Endothelial cell (in vitro differentiated cells): ENCODE data around the gene NRCAM. TPM values are rescaled to one million over a fixed set of nuclear protein-coding genes. Genes with fewer than 3 reads are reported as not detected.

ENCODE experiments used
- DNase-seq: peaks from one replicate; pipeline ENCODE4 v3.0.0; 2021; ENCODE audit warnings: low spot score
- H3K27ac Mint-ChIP-seq: one replicate; pipeline ENCODE4 v1.8.0; 2021; ENCODE audit warnings: mixed read lengths, inconsistent platforms; ENCODE audit not compliant: unreplicated experiment
- H3K27me3 Mint-ChIP-seq: one replicate; pipeline ENCODE4 v1.8.0; 2021; ENCODE audit warnings: mild to moderate bottlenecking, moderate library complexity, mixed read lengths, inconsistent platforms; ENCODE audit not compliant: unreplicated experiment
- H3K36me3 Mint-ChIP-seq: one replicate; pipeline ENCODE4 v1.8.0; 2021; ENCODE audit warnings: mild to moderate bottlenecking, low read depth, mixed read lengths, inconsistent platforms; ENCODE audit not compliant: unreplicated experiment
- H3K4me1 Mint-ChIP-seq: one replicate; pipeline ENCODE4 v1.8.0; 2021; ENCODE audit warnings: mild to moderate bottlenecking, mixed read lengths, inconsistent platforms; ENCODE audit not compliant: unreplicated experiment
- H3K4me3 Mint-ChIP-seq: one replicate; pipeline ENCODE4 v1.8.0; 2021; ENCODE audit warnings: mild to moderate bottlenecking, mixed read lengths, inconsistent platforms; ENCODE audit not compliant: unreplicated experiment
- H3K9me3 Mint-ChIP-seq: one replicate; pipeline ENCODE4 v1.8.0; 2021; ENCODE audit warnings: mixed read lengths, inconsistent platforms; ENCODE audit not compliant: unreplicated experiment
- CTCF ChIP-seq: fragments of 200-600 bp; sonication (generic); IDR thresholded peaks from one replicate; pipeline ENCODE4 v1.5.0; 2021; ENCODE audit warnings: antibody characterized with exemption; ENCODE audit not compliant: unreplicated experiment
- total RNA-seq: library from RNA; stranded (reverse); fragmentation: NEBNext Ultra II Directional; extraction: Animal tissue kit (Norgen Biotek cat#: 25700); gene quantifications from one replicate; pipeline ENCODE4 v1.2.1, GENCODE V29; 2021; ENCODE audit not compliant: unreplicated experiment

The NRCAM gene
- total RNA-seq, 1 donor from 2014 or later = 2.2 TPM

DNA sequence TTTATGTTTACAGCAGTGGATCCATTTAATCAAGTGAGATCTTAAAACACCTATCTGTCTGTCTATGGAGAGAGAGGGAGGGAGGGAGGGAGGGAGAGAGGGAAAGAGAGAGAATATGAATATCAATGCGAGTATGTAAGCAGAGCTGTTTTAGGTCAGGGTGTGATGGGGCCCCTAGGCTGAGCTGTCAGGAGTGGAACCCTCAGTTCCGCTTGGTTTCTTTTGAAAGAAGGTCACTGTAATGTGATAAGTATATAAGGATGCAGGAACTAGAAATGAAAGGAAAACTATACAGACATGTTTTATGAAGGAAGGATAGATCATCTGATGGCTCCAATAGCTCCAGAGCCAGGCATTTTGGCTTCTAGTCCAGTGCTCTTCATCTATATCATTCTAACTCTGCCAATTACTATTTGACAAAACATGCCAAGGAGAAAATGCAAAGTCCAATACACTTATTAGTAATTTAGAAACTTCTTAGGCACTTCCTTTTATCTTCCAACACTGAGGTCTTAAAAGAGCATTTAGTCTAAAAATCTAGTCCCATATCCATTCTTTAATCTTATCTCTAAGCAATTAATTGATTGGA, 70.3 kb downstream of the NRCAM start:
- no peaks in the 10 kb centered on the region for H3K9me3 Mint-ChIP-seq

GRCh38 chr7:108384716-108385483, 71.3 kb downstream of the NRCAM start:
- H3K4me1 Mint-ChIP-seq = peaks cover 5% of the 10 kb centered on the region
- no peak overlapping the region for H3K4me3 Mint-ChIP-seq
- H3K27me3 Mint-ChIP-seq = peaks cover 3% of the 10 kb centered on the region
- H3K27ac Mint-ChIP-seq = no peak overlapping the region
- no peaks in the 10 kb centered on the region for H3K36me3 Mint-ChIP-seq
- peak; percentile 24 for TF ChIP-seq CTCF
- no peak for DNase-seq
- H3K9me3 Mint-ChIP-seq = no peaks in the 10 kb centered on the region

More for the DNA sequence above, 70.3 kb downstream of the NRCAM start:
- Mint-ChIP-seq H3K4me3 (no peak overlapping the region), H3K27ac (no peak overlapping the region), H3K36me3 (no peaks in the 10 kb centered on the region), H3K27me3 (peaks cover 3% of the 10 kb centered on the region), H3K4me1 (peaks cover 5% of the 10 kb centered on the region)
- TF ChIP-seq CTCF = no peak
- DNase-seq = no peak

DNA sequence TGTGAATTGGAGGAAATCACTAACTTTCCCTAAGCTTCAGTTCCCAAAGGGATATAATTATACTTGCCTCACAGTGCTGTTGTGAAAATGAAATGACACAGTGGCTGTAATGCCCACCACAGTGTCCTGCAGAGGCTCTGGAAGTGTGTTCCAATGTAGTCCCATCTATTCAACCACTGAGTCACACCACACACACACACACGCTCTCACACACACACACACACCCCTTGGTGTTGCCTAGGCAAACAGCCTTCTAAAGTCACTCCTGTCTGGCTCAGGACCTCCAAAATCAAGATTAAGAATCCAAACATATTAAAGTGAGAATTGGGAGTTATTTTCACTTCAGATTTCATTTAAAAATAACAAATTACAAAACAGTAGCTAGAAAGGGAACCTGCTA, 73.3 kb downstream of the NRCAM start:
- Mint-ChIP-seq H3K4me3 (no peak overlapping the region), H3K9me3 (no peaks in the 10 kb centered on the region), H3K27ac (no peak overlapping the region), H3K36me3 (no peaks in the 10 kb centered on the region), H3K27me3 (peaks cover 6% of the 10 kb centered on the region), H3K4me1 (peaks cover 8% of the 10 kb centered on the region)
- TF ChIP-seq CTCF = no peak
- no peak for DNase-seq

GRCh38 chr7:108380517-108380916, 75.7 kb downstream of the NRCAM start:
- Mint-ChIP-seq H3K27ac (no peak overlapping the region), H3K27me3 (peaks cover 6% of the 10 kb centered on the region), H3K36me3 (no peaks in the 10 kb centered on the region), H3K9me3 (no peaks in the 10 kb centered on the region), H3K4me3 (no peak overlapping the region), H3K4me1 (peaks cover 8% of the 10 kb centered on the region)
- no peak for TF ChIP-seq CTCF
- DNase-seq = no peak

GRCh38 chr7:108376206-108376605, 80.0 kb downstream of the NRCAM start:
- H3K9me3 Mint-ChIP-seq = no peaks in the 10 kb centered on the region
- no peak overlapping the region for H3K4me3 Mint-ChIP-seq
- H3K27me3 Mint-ChIP-seq = peaks cover 2% of the 10 kb centered on the region
- no peak for TF ChIP-seq CTCF
- no peak for DNase-seq
- H3K4me1 Mint-ChIP-seq = peaks cover 2% of the 10 kb centered on the region
- H3K27ac Mint-ChIP-seq = no peak overlapping the region
- no peaks in the 10 kb centered on the region for H3K36me3 Mint-ChIP-seq
